SHP77 (cell line): ENCODE measurements around the gene STING1.
"Not testable (repeated sequence)": the region's sequence is repeated elsewhere in the genome, so short reads cannot be mapped to it uniquely, and the experiment has no call there.

Experiments
- DNase-seq, 2 experiments: peaks; one replicate each; lab custom pipeline; 2025; lab: John Stamatoyannopoulos, UW

The STING1 gene

GRCh38 chr5:139503036-139503817 lies 20.7 kb upstream of the STING1 start:
- DNase-seq, result peak; percentile 50 to 64

GRCh38 chr5:139501381-139501780 lies 18.8 kb upstream of the STING1 start:
- no peak for DNase-seq

GRCh38 chr5:139495638-139496435 lies 13.3 kb upstream of the STING1 start:
- DNase-seq, result no peak

GRCh38 chr5:139494832-139495231 lies 12.3 kb upstream of the STING1 start:
- DNase-seq, result no peak

- no peak for DNase-seq
These were observed 11.7 kb upstream of the STING1 start for GRCh38 chr5:139494256-139494655.

GRCh38 chr5:139492700-139493192 lies 10.2 kb upstream of the STING1 start:
- DNase-seq, result no peak

GRCh38 chr5:139488260-139488659 lies 5.7 kb upstream of the STING1 start:
- DNase-seq, result no peak

- DNase-seq, result no peak
These were observed 3.6 kb upstream of the STING1 start for GRCh38 chr5:139486201-139486600.

GRCh38 chr5:139482890-139483208 lies 291 bp upstream of the STING1 start:
- not testable (repeated sequence) for DNase-seq

- peak in 1 of 2 experiments; percentile 36 for DNase-seq
These were observed 943 bp downstream of the STING1 start for GRCh38 chr5:139481580-139482049.

- no peak for DNase-seq
These were observed 1.4 kb downstream of the STING1 start for GRCh38 chr5:139481122-139481533.

- DNase-seq, result not testable (repeated sequence)
These were observed 2.8 kb downstream of the STING1 start for GRCh38 chr5:139479729-139480128.

- not testable (repeated sequence) for DNase-seq
These were observed 3.7 kb downstream of the STING1 start for GRCh38 chr5:139478657-139479423.

- DNase-seq, result no peak
These were observed 6.5 kb downstream of the STING1 start for GRCh38 chr5:139475865-139476617.

- DNase-seq, result no peak
These were observed 7.4 kb downstream of the STING1 start for GRCh38 chr5:139474890-139475791.

- no peak for DNase-seq
These were observed 9.0 kb downstream of the STING1 start for GRCh38 chr5:139473565-139473964.

GRCh38 chr5:139473105-139473504 lies 9.5 kb downstream of the STING1 start:
- DNase-seq, result no peak

GRCh38 chr5:139472386-139473030 lies 10.1 kb downstream of the STING1 start:
- DNase-seq, result peak in 1 of 2 experiments; percentile 10

GRCh38 chr5:139470821-139471300 lies 11.7 kb downstream of the STING1 start, which contains the start of gene SMIM33:
SMIM33 (plus strand) TSS chr5:139471004; CDS start chr5:139471122, 118 bp downstream.
- DNase-seq, result no peak
